SHP77 (cell line): ENCODE results near the gene PLTP.
"Not testable (repeated sequence)": the region's sequence is repeated elsewhere in the genome, so short reads cannot be mapped to it uniquely, and the experiment has no call there.

ENCODE experiments used
- DNase-seq, 2 experiments: peaks; one replicate each; lab custom pipeline; 2025; lab: John Stamatoyannopoulos, UW

The PLTP gene

GRCh38 chr20:45874104-45874481, 37.9 kb downstream of the PLTP start:
- DNase-seq: not testable (repeated sequence)

GRCh38 chr20:45873409-45874103, 38.4 kb downstream of the PLTP start:
- no peak for DNase-seq

GRCh38 chr20:45872626-45873025, 39.3 kb downstream of the PLTP start:
- DNase-seq: no peak

GRCh38 chr20:45867819-45868176, 44.2 kb downstream of the PLTP start:
- no peak for DNase-seq

- DNase-seq: no peak
Observed at GRCh38 chr20:45867136-45867818, 44.7 kb downstream of the PLTP start.

GRCh38 chr20:45866454-45866853, 45.5 kb downstream of the PLTP start:
- no peak for DNase-seq

GRCh38 chr20:45863543-45864470, 48.1 kb downstream of the PLTP start:
- DNase-seq: no peak

GRCh38 chr20:45861221-45862075, 50.5 kb downstream of the PLTP start:
- DNase-seq: peak; percentile 53 to 61

- DNase-seq: peak; percentile 33 to 45
Observed at GRCh38 chr20:45860560-45861220, 51.3 kb downstream of the PLTP start.

- DNase-seq: no peak
Observed at GRCh38 chr20:45859916-45860315, 52.0 kb downstream of the PLTP start.

- DNase-seq: peak; percentile 26 to 57
Observed at GRCh38 chr20:45857882-45858216, 54.1 kb downstream of the PLTP start.

GRCh38 chr20:45857114-45857881, 54.7 kb downstream of the PLTP start, which contains the start of the genes ACOT8 and ZSWIM3:
ACOT8 (minus strand) TSS chr20:45857392; CDS start chr20:45857315, 77 bp downstream.
ZSWIM3 (plus strand) TSS chr20:45857614; CDS start chr20:45857826, 212 bp downstream.
- DNase-seq: peak; percentile 99

- DNase-seq: no peak
Observed at GRCh38 chr20:45853484-45853883, 58.5 kb downstream of the PLTP start.

GRCh38 chr20:45852326-45852725, 59.6 kb downstream of the PLTP start:
- DNase-seq: no peak

- no peak for DNase-seq
Observed at GRCh38 chr20:45851501-45851900, 60.5 kb downstream of the PLTP start.

GRCh38 chr20:45850926-45851325, 61.0 kb downstream of the PLTP start:
- DNase-seq: no peak

- DNase-seq: no peak
Observed at GRCh38 chr20:45850238-45850637, 61.7 kb downstream of the PLTP start.

- DNase-seq: no peak
Observed at GRCh38 chr20:45848969-45849582, 62.9 kb downstream of the PLTP start.
